GM19328 (cell line): ENCODE results near the gene LPAR1.

Source experiments
- ATAC-seq: cut with Tn5 transposase; IDR thresholded peaks from one replicate; pipeline ENCODE4 v1.9.1; 2021; ENCODE audit warnings: mild to moderate bottlenecking, moderate library complexity; ENCODE audit not compliant: unreplicated experiment

The LPAR1 gene

DNA sequence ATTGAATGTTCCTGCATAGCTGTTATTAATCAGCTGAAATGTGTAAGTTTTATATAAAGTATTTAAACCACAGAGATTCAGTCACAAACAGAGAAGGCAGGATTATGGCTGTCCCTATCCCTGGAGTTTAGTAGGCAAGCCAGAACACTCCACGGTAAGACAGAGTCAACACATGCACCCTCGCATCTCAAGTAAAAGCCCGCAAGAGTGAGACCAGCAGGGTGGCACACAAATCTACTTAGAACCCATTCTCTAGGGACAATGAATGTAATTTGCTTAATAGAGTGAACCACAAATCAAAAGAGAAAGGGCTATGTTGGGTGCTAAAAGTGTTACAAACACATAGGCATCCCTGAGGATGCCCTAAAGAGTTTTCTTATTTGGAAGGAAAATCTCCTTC, 35.1 kb downstream of the LPAR1 start:
- ATAC-seq, result no peak

DNA sequence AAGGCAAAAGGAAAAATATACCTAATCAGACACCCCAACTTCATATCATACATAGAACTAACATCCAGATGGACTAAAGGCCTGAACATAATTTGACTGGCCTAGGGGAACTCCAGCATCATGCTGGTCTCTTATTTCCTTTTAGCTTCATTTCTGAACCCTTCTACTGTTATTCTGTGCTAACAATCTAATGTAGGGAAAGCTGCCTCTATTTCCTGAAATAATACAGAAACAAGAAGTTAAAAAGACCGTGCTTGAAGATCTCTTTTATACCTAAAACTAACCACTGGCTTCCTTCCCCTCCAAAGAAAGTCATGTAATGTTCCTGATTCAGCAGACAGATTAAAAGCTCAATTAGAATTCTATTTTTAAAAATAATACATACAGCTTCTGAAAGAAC, 36.7 kb downstream of the LPAR1 start:
- ATAC-seq, result no peak

DNA sequence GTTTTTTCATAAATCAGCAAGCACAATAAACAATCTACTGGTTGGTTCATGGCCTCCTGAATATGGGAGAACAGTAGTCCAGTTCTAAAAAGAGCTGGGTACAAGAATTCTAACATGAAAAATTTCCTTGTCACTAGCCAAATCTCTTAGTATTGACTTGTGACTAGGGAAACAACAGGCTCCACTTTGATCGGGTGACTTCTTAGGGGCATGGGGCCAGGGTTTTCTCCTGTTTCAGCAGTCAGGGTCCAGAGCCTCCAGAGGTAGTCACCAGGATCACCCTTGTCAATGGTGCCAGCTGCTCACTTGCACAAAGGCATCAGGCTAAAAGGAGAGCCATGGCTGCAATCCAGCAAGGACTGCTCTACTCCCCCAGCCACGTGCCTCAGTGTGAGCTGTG, 38.1 kb downstream of the LPAR1 start:
- no peak for ATAC-seq

DNA sequence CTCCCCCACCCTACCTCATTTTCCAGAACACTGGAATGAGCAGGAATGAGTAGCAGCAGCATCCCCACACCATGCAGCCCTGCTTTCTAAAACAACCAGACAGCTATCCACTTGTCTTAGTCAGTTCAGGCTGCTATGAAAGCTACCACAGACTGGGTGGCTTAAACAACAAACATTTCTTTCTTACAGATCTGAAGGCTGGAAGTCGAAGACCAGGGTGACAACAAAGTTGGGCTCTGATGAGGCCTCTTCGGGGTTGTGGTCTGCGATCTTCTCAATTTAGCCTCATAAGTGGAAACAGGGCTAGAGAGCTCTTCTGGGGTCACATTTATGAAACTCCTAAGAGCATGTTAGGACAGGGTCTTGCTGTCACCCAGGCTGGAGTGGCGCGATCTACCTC, 38.9 kb downstream of the LPAR1 start:
- ATAC-seq, result no peak

DNA sequence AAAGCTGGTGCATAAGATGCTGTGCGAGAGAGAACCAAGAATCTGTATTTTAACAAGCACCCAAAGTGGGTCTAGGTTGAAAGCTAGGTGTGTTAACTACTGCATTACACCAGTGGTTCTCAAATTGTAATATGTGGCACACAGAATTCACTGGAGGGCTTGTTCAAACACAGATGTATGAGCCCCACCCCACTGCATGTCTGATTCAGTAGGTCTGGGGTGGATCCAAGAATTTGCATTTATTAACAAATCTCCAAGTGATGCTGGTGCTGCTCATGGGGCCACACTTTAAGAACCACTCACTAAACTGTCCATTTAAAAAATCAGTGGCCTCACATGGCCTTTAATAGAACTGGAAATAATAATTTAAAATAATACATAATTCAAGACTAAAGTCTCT, 40.4 kb downstream of the LPAR1 start:
- no peak for ATAC-seq

DNA sequence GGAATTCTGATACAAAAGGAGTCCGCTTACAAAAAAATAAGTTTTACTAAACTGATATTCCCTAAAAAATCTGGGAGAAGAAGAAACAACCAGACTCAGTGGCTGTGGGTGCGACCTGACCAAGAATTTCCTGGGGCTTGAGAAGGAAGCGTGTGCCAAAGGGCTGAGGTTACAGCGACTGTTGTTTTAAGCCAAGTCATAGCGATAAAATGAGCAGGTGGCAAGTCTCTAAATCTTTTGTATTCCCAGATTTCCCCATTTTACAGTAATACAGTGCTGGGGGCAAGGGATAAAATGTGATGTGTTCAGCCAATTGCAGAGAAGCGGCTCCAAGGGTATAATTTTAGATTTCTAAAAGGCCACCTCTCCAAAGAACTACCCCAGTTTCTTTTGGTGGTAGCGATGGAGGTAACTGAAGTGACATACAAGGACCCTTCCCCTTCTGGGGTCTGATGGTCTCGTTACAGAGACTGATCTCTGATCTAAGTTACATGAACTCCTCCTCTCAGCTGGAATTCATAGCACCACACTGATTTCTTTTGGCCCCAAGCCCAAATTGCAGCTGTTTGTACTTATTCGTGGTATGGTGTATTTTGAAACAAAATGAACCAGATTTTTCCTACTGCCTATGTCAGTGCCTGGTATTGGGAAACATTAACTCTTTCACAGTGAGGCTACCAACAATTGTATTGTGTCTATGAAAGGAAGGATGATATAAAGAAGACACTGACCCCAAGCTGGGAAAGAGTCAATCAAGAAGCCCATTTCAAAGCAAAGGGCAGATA, 41.6 kb downstream of the LPAR1 start:
- ATAC-seq, result no peak

DNA sequence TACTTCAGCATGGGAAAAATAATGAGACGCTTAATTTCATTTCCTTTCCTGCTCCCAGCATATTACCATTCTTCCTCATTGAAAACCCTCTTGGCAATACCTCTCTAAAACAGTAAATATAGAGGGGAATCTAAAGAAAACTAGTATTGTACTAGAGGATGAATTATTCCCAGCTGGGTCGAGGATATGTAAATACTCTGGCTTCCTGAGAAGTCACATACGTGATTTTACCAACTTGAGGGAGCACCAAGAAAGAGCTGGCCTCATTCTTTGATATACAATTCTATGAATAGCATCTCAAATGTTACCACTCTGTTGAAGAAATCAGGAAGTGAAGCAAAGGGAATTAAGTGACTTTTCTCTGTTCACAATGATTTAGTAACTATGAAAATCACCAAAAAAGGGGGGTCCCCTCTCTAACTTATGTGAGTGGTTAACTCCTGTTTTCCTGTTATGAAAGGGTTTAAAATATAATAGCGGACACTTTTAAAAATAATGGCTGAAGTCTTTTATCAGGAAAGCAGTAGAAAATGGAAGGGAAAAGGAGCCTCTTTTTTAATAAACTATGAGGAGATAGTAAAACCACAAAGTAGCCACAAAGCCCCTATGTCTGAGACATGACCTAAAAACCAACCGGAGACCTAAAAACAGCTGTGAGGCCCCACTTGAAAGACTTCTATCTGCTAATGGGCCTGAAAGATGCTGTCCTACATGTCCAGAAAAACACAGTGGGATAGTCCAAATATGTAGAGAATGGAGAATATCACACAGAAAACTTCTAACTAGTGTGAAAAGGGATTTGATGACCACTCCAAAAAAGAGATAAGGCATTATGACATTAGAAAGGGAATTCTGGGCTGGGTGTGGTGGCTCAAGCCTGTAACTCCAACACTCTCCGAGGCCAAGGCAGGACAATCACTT, 42.6 kb downstream of the LPAR1 start:
- no peak for ATAC-seq

DNA sequence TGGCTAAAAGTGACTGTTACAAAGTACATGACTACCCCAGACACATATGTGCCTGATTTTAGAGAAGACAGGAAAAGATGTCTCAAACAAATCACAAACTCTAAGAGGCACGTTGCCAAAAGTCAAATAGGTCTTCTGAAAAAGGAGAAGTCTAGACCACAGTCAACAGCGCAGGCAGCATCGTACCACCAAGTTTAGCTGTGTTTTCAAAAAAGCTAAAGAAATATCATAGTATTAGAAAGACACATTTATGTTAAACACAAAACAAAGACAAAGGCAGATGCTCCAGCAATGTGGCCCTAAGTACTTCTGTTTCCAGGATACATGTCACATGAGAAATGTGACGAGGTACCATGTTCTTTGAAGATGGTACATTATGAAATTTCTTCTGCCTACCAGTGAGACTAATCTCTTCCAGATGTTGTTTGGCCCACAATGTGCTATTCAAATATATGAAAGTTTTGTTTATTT, 43.5 kb downstream of the LPAR1 start:
- ATAC-seq, result no peak

DNA sequence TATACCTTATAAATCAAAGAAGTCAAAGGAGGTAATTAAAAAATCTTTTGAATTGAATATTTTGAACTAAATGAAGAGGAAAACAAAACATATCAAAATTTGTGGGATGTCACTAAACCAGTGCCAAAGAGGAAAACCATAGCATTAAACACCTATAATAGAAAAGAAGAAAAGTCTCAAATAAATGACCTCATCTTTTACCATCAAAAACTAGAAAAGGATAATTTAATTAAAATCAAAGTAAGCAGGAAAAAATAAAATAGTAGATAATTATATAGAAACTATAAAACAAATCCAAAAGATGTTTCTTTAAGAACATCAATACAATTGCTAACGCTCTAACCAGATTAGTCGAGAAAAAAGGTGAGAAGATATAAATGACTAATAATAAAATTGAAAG, 47.8 kb downstream of the LPAR1 start:
- ATAC-seq, result no peak

DNA sequence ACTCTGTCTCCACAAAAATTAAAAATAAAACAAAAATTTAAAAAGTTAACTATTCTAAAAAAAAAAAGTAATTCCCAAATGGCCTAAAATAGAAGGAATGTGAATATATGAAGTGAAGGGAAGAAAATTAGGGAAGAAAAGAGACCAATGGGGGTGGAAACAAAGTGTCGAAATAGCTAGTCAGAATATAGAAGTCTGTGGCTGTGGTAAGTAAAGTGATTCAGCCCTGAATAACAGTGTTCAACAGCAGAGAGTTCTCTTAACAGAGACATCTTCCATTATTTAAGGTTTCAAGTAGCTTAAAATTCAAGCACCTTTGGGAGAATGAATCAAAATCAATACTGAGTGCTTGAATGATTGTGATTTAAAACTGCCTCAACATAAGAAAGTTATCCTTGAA, 51.7 kb downstream of the LPAR1 start:
- no peak for ATAC-seq

DNA sequence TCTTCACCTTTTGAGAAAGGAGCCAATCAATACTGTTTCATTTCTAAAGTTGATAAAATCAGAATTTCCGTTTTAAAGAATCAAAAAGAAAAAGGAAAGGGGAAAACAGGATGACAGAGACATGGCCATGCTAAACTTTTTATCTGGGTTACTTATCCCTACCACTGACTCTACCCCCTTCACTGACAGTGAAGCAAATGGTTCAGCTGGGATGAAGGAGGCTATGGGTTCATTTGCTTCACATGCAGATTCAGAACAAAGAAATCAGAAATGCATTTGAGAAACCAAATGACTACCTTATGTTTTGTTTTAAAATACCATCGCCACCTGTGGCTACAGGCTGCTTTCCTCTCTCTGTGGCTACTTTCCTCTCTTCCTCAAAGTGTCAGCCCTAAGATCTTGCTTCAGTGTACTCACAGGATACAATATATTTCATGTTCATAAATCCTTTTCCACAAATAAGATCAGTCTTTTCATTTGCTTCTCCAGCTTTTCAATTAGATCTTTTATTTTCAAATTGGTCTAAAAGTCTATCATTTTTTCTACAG, 53.3 kb downstream of the LPAR1 start:
- no peak for ATAC-seq

DNA sequence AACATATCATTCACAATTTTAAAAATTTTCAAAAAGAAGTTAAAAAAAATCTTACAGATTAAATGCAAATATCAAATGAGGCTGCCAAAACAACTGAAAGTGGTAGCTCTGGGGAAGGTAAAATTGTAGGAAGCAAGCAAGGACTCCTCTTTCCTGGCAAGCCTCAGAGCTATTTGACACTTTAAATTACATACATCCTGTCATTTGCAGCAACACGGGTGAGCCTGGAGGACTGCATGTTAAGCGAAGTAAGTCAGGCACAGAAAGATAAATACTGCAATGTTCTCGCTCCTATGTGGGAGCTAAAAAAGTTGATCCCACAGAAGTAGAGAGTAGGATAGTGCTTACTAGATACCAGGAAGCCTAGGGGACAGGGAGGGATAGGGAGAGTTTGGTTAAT, 58.0 kb downstream of the LPAR1 start:
- ATAC-seq, result no peak

DNA sequence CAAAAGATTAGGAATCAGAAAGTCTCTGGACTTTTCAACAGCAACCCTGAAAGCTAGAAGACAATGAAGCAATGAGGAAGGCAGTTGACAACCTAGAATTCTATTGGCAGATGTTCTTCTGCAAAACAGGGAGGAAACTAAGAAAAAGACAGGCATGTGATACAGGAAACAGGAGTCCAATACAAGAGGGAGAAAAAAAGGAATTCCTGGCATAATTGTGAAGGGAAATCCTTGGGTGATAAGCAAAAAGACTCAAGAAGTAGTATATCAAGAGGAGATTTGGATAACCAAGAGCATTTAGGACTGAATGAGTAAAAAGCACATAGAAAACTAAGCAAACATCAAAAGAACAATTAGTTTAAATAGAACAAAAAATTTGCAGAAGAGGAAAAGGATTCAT, 58.6 kb downstream of the LPAR1 start:
- no peak for ATAC-seq

DNA sequence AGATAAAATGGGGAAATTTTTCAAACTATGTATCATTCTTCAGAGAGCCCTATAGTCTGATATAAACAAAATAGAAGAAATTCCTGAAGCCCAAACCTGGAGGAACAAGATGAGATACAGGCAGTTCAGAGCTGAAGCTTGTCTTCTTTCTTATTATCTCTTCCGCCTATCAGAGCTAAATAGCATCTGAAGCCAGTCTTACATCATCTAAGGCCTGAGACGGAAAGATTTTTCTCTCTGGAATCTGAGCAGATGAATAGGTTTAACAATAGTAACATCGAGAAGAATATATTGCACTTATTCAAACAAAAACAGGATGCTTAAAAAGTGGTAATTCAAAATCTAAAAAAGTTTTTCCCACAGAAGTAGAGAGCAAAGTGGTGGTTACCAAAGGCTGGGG, 59.8 kb downstream of the LPAR1 start:
- ATAC-seq, result no peak

DNA sequence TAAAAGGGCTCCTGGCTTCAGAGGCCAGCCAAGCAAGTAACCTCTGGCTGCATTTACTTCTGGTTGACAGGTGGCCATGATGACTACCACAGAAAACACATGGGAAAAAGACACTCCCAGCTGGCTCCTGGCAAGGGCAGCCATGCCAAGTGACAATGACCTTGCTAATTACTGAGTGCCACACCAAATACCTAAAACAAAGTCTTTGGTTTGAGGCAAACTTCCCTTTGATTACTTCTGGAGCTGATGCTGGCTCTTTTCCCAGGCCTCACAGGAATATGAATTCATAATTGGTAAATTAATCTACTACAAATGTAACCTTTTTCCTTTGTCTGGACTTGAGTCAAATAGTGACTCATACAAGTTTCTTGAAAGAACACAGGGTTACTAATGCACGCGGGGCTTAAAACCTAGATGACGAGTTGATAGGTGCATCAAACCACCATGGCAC, 61.0 kb downstream of the LPAR1 start:
- ATAC-seq, result no peak

DNA sequence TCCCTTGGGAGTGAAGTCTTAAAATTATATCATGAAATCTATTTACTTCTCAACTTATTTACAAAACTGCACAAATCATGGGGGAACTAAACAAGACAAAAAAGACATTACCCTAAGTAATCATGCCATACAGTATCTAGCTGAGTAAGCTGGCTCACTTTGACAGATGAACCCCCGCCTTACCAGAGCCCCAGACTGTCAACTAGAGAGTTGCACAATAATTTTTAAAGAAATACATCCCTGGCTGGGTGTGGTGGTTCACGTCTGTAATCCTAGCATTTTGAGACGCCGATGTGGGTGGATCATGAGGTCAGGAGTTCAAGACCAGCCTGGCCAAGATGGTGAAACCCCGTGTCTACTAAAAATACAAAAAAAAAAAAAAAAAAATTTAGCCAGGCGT, 62.3 kb downstream of the LPAR1 start:
- no peak for ATAC-seq

DNA sequence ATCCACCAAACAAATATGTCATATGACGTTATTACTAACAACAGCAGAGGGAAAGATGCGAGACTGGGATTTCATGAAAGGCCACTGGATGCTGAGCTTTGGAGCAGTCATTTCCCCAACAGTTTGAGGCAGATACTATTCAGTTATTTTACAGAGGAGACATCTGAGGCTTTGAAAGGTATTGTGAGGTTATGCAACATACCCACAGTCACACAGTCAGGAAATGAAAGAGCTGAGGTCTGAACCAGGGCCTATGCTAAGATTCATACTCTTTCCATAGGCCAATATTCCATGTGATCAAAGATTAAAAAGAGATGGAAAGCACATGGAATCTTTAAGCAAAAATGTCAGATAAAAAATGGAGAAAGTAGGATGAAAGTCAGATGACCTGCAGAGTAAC, 63.0 kb downstream of the LPAR1 start:
- no peak for ATAC-seq

DNA sequence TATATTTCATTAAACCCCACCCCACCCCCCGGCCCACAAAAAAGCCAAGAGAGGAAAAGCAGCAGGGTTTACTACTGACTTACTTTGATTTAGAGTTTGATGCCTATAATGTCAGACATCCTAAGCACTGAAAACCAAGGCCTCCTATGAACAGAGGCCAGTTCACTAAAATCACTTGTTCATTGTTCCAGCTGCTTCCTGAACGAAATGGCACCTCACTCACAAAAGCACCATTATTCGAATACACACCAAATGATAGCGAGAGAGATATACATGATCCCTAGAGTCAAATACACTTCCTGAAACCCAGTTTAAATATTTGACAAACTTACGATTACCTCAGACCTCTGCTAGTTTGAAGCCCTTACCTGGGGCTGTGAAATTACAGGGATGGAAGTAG, 66.6 kb downstream of the LPAR1 start:
- no peak for ATAC-seq

DNA sequence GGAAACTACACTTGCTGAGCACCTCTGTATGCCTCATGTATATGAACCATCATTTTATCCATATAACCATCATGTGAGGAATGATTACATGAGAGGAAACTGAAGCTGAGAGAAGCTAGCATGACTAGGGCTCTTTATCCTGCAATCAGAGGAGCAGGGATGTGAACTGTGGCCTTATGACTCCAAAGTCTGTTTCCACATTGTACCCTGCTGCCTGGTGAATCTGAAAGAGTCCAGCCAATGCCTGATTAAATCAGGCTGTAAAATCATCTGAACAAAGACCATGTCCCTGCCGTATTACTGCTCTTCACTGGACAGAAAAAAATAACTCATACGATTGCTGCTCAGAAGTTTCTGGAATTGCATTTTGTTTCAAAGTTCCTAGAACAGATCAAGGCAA, 67.0 kb downstream of the LPAR1 start:
- ATAC-seq, result no peak

DNA sequence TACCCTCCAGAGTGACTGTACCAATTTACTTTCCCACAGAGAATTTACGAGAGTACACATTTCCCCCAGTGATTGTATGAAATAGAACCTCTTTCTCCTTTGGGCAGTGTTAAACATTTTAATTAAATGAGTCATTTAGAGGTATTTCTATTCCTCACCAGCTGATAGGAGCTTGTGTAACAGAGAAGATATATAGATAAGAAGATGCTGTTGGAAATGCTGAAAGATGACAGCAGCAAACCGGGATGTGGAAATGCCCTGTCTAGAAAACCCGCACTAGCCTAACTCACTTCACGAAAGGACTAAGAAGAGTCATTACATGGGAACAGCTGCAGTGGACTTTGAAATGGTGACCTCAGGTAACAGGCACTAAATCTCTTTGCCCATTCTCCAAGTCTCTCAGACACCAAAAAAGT, 68.3 kb downstream of the LPAR1 start:
- no peak for ATAC-seq

DNA sequence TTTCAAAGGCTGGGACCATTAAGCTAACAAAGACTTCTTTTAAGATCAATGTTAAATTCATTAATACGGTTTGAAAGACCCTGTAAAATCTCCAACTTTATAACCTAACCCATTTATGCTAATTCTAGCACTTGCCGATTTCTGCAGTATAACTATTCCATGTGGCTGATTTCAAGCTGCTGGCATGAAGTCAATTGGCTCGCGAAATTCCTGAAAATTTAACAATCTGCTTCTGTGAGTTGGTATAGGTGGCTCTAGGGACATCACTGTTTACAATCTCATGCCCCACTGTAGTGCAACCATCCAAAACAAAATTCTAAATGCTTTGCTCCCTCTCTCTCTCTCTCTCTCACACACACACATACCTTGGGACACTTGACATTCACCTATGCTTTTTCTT, 70.2 kb downstream of the LPAR1 start:
- no peak for ATAC-seq

DNA sequence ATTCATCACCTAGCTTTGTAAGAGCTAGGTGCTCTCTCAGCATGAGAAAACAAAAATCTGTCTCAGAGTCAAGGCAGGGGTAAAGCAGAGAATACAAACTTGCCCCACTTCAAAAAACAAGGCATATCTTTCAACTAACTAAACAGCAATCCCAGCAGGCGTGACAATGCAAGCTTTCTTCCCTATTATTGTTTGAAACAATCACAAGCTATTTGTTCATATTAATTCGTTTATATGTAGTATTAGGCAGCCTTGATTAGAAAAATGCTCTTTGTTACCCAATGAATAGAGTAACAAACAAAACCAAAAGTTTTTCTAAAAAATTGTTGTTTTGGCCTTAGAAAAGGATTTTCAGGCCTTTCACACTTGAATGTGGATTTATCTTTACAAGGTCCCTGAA, 71.1 kb downstream of the LPAR1 start:
- no peak for ATAC-seq
